ENCODE data around the gene SSBP1. TPM values are rescaled to one million over a fixed set of nuclear protein-coding genes. Genes with fewer than 3 reads are reported as not detected.
"Not testable (repeated sequence)": the region's sequence is repeated elsewhere in the genome, so short reads cannot be mapped to it uniquely, and the experiment has no call there.

SSBP1 gene
- total RNA-seq, 1 donor from 2014 or later = 220 TPM

DNA sequence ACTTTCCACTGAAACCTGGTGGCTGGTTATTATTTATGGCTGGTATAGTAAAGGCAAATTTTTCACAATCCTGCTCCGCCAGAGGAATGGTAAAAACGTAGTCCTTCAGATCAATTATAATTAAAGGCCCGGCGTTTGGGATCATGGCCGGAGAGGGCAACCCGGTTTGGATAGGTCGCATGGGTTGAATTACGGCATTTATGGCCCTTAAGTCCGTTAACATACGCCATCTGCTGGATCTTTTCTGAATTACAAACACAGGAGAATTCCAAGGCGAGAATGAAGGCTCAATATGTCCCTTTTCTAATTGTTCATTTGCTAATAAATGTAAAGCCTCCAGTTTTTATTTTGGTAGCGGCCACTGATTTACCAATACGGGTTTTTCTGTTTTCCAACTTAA lies 14.5 kb downstream of the SSBP1 start:
- peaks cover 2% of the 10 kb centered on the region for H3K36me3 ChIP-seq (ENCODE audit: control insufficient read depth, insufficient read depth, low read length)
- DNase-seq (ENCODE audit: low read depth) = no peak
- no peaks in the 10 kb centered on the region for H3K27me3 ChIP-seq (ENCODE audit: control insufficient read depth, insufficient read depth, low read length)
- no peak overlapping the region for H3K4me3 ChIP-seq (ENCODE audit: low read depth, low read length)
- TF ChIP-seq, protein P1, sequence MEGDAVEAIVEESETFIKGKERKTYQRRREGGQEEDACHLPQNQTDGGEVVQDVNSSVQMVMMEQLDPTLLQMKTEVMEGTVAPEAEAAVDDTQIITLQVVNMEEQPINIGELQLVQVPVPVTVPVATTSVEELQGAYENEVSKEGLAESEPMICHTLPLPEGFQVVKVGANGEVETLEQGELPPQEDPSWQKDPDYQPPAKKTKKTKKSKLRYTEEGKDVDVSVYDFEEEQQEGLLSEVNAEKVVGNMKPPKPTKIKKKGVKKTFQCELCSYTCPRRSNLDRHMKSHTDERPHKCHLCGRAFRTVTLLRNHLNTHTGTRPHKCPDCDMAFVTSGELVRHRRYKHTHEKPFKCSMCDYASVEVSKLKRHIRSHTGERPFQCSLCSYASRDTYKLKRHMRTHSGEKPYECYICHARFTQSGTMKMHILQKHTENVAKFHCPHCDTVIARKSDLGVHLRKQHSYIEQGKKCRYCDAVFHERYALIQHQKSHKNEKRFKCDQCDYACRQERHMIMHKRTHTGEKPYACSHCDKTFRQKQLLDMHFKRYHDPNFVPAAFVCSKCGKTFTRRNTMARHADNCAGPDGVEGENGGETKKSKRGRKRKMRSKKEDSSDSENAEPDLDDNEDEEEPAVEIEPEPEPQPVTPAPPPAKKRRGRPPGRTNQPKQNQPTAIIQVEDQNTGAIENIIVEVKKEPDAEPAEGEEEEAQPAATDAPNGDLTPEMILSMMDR (IDR thresholded peaks at IDR 0.05; ENCODE audit: insufficient read depth, low read length, poor library complexity, severe bottlenecking) = peak; percentile 20

DNA sequence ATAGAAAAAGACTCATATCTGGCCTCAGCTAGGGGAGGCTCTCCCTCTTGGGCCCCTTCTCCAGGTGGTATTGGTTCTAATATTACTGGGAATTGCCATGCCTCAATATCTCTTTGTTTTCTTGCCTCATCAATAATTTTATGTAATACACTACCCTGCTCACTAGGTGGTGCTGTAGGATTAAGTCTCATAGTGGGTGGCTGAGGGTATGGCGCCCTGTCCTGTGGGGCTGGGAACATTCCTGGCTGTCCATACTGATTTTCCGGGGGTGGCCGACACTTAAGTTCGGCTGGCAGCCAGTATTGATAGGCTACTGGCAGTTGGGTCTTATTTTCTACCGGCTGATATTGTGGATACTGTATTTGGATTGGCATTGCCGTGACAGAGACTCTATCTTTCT lies 16.8 kb downstream of the SSBP1 start:
- Histone ChIP-seq H3K4me3 (ENCODE audit: low read depth, low read length) (no peak overlapping the region), H3K27me3 (ENCODE audit: control insufficient read depth, insufficient read depth, low read length) (no peaks in the 10 kb centered on the region), H3K36me3 (ENCODE audit: control insufficient read depth, insufficient read depth, low read length) (peaks cover 2% of the 10 kb centered on the region)
- TF ChIP-seq, protein P1 (IDR thresholded peaks at IDR 0.05; ENCODE audit: insufficient read depth, low read length, poor library complexity, severe bottlenecking) = peak; percentile 34
- no peak for DNase-seq (ENCODE audit: low read depth)

DNA sequence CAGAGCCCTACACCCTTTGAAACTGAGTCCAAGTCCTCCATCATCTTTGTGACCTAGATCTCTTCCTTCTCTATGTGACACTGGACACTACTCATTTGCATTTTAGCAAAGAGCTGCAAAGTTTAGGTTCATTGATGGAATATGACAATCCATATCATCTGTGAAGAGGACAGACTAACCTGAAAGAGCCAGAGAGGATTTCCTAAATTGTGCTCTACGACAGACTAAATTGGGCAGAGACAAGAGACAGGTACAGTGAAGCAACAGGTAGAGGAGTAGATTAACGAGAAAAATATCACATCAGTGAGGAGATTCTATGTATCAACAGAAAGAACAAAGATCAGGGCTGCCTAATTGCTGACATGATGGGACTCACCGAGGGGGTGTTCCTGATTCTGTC lies 25.6 kb downstream of the SSBP1 start, which contains the start of gene TAS2R3:
TSS of gene TAS2R3 (plus strand) at position 301 of the 400 bp plus-strand sequence. CDS start at position 363, 62 bp downstream.
- H3K4me3 ChIP-seq (ENCODE audit: low read depth, low read length) = no peak within 1 kb of the TSS
- no peaks in the 10 kb centered on the region for H3K36me3 ChIP-seq (ENCODE audit: control insufficient read depth, insufficient read depth, low read length)
- no peak for DNase-seq (ENCODE audit: low read depth)
- TF ChIP-seq, protein P1 (IDR thresholded peaks at IDR 0.05; ENCODE audit: insufficient read depth, low read length, poor library complexity, severe bottlenecking) = no peak
- H3K27me3 ChIP-seq (ENCODE audit: control insufficient read depth, insufficient read depth, low read length) = no peaks in the 10 kb centered on the region

DNA sequence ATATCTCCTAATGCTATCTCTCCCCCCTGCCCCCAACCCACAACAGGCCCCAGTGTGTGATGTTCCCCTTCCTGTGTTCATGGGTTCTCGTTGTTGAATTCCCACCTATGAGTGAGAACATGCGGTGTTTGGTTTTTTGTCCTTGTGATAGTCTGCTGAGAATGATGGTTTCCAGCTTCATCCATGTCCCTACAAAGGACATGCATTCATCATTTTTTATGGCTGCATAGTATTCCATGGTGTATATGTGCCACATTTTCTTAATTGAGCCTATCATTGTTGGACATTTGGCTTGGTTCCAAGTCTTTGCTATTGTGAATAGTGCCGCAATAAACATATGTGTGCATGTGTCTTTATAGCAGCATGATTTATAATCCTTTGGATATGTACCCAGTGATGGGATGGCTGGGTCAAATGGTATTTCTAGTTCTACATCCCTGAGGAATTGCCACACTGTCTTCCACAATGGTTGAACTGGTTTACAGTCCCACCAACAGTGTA lies 32.0 kb downstream of the SSBP1 start:
- not testable (repeated sequence) for H3K27me3 ChIP-seq (ENCODE audit: control insufficient read depth, insufficient read depth, low read length); DNase-seq (ENCODE audit: low read depth)

DNA sequence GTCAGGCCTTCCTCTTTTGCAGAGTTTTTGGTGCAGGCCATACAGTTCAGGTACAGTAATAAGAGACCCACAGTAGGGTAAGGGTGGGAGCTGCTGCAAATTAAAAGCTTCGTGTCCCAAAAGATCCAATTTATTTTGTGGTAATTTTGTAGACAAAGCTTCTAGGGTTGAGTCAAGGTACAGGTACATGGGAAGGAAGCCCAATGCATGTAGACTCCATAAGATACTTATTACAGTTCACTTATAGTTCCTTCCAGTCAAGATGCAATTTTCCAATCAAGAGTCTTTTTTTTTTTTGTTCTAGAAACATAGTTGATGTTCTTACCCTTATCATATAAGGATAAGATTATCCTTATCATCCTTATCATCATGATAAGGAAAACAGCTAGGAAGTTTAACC lies 38.2 kb downstream of the SSBP1 start, which contains the start of gene TAS2R4:
TSS of gene TAS2R4 (plus strand) at position 301 of the 400 bp plus-strand sequence. CDS start 1,815 bp downstream, outside the sequence.
- Histone ChIP-seq H3K4me3 (ENCODE audit: low read depth, low read length) (no peak within 1 kb of the TSS), H3K36me3 (ENCODE audit: control insufficient read depth, insufficient read depth, low read length) (no peaks in the 10 kb centered on the region), H3K27me3 (ENCODE audit: control insufficient read depth, insufficient read depth, low read length) (no peaks in the 10 kb centered on the region)
- TF ChIP-seq, protein P1 (IDR thresholded peaks at IDR 0.05; ENCODE audit: insufficient read depth, low read length, poor library complexity, severe bottlenecking) = no peak
- no peak for DNase-seq (ENCODE audit: low read depth)

More for the DNA sequence above, 32.0 kb downstream of the SSBP1 start:
- not testable (repeated sequence) for H3K4me3 ChIP-seq (ENCODE audit: low read depth, low read length); H3K36me3 ChIP-seq (ENCODE audit: control insufficient read depth, insufficient read depth, low read length)

DNA sequence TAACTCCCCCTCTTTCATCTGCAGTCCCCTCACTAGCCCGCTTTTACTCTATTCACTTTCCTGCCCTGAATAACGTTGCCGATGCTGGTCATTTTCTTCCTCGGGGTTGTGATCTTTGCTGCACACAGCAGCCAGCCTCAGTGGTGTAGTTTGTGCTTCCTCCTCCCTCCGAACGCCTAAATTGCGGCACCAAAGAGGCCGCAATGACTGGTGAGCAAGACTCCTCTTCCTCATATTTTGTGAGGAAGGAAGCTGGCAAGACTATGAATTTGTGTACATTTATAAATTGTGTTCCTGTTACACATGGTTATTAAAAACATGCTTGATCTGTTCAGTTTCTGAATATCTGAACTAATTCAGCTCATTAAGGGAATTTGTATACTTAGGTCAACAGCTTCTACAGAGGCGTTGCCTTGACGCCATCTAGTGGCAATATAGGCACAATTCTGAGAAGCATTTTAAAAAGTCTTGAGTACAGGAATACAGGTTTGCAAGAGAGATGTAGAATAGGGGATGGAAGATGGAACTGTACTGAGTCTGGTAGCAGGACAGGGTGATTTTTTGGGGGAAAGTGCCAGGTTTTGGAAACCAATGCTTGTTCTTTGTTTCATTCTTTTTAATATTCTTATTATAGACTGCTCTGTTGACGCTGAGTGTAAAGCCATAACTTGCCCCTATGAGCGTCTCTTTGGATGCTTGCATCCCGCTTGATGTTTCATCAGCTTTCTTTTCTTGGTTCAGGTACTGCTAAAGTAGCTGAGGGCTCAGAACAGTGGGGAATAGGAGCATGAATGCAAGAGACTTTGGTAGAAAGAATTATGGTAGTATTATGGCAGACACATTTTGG lies 47.8 kb downstream of the SSBP1 start:
- TF ChIP-seq, protein P1 (IDR thresholded peaks at IDR 0.05; ENCODE audit: insufficient read depth, low read length, poor library complexity, severe bottlenecking) = peak; percentile 78
- Histone ChIP-seq H3K36me3 (ENCODE audit: control insufficient read depth, insufficient read depth, low read length) (no peaks in the 10 kb centered on the region), H3K4me3 (ENCODE audit: low read depth, low read length) (no peak overlapping the region), H3K27me3 (ENCODE audit: control insufficient read depth, insufficient read depth, low read length) (no peaks in the 10 kb centered on the region)
- no peak for DNase-seq (ENCODE audit: low read depth)
